Measurements from ENCODE around the gene ZDHHC14.

GRCh38 chr6:157366648-157367047, 14.3 kb upstream of the ZDHHC14 start:
- TF ChIP-seq CTCF (IDR thresholded peaks at IDR 0.05) (no peak), POLR2A (IDR thresholded peaks at IDR 0.05) (no peak)

All from Peyer's patch (tissue), 4 donors.